Thoracic aorta (tissue), 2 donors: ENCODE measurements around the gene STAT4. TPM values are rescaled to one million over a fixed set of nuclear protein-coding genes. Genes with fewer than 3 reads are reported as not detected.
"Not testable (repeated sequence)": the region's sequence is repeated elsewhere in the genome, so short reads cannot be mapped to it uniquely, and the experiment has no call there.

Experiments used
- ATAC-seq: fragments of 150-250 bp; one replicate; pipeline ENCODE4 v1.8.0; 2017; ENCODE audit warnings: low read depth; ENCODE audit not compliant: insufficient number of reproducible peaks, low FRiP score
- DNase-seq: peaks from one replicate; pipeline ENCODE4 v3.0.0-alpha.2; 2020; ENCODE audit warnings: low spot score
- H3K27ac ChIP-seq, 2 donors: fragments of 200-600 bp; sonication (generic); 1 replicate in 1 of 2; 2 replicates in 1 of 2; pipeline ENCODE4 v1.5.1; 2016; ENCODE audit warnings: mild to moderate bottlenecking in 2 of 2, moderate library complexity in 2 of 2
- H3K27me3 ChIP-seq: fragments of 200-600 bp; sonication (generic); replicated peaks from 2 replicates; pipeline ENCODE4 v1.6.0; 2016; ENCODE audit warnings: mild to moderate bottlenecking; ENCODE audit not compliant: insufficient read depth
- H3K36me3 ChIP-seq: fragments of 200-600 bp; sonication (generic); one replicate; pipeline ENCODE4 v1.5.1; 2016
- H3K4me1 ChIP-seq, 2 donors: fragments of 200-600 bp; sonication (generic); 1 replicate in 1 of 2; 2 replicates in 1 of 2; pipeline versions ENCODE4 v1.5.1 to v1.6.0; 2016; ENCODE audit warnings: low read depth in 2 of 2, mild to moderate bottlenecking in 1 of 2; ENCODE audit not compliant: control insufficient read depth in 1 of 2
- H3K4me3 ChIP-seq: fragments of 200-600 bp; sonication (generic); 2 replicates; pipeline ENCODE4 v1.5.1; 2016; ENCODE audit warnings: mild to moderate bottlenecking
- H3K9me3 ChIP-seq: fragments of 200-600 bp; sonication (generic); 2 replicates; pipeline ENCODE4 v1.5.1; 2016
- total RNA-seq, 2 donors: library from RNA; depleted of rRNA; stranded (reverse); fragments of >200 nt; gene quantifications; one replicate each; pipeline versions ENCODE4 v1.1.0 to v1.2.3, GENCODE V29; 2016
- TF ChIP-seq, protein P1 (sequence below): fragments of 200-600 bp; sonication (generic); IDR thresholded peaks from one replicate; pipeline ENCODE4 v1.5.1; 2019; ENCODE audit warnings: antibody characterized with exemption

The STAT4 gene
- total RNA-seq, 2 donors from 2014 or later = 2.7 to 6.6 TPM

DNA sequence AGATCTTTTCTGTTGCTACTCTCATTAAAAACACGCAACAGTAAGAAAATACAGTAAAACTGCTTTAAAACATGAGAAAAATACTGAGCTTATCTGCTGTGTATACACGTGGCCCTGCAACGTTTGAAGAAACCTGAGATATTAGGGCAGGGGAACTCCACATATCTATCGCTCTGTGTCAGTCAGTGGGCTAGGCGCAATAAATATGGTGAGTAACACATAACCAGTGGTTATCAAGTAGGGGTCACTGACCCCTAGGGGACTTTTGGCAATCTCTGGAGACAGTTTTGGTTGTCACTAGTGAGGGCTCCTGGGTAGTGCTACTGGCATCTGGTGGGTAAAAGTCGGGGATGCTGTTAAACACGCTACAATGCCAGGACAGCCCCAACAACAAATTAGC, 151.7 kb downstream of the STAT4 start:
- Histone ChIP-seq H3K4me3 (no peak overlapping the region), H3K4me1 (no peaks in the 10 kb centered on the region), H3K27ac (no peak overlapping the region), H3K27me3 (no peaks in the 10 kb centered on the region), H3K9me3 (no peaks in the 10 kb centered on the region), H3K36me3 (peaks cover 55% of the 10 kb centered on the region)
- ATAC-seq = no peak
- no peak for DNase-seq
- TF ChIP-seq, protein P1, sequence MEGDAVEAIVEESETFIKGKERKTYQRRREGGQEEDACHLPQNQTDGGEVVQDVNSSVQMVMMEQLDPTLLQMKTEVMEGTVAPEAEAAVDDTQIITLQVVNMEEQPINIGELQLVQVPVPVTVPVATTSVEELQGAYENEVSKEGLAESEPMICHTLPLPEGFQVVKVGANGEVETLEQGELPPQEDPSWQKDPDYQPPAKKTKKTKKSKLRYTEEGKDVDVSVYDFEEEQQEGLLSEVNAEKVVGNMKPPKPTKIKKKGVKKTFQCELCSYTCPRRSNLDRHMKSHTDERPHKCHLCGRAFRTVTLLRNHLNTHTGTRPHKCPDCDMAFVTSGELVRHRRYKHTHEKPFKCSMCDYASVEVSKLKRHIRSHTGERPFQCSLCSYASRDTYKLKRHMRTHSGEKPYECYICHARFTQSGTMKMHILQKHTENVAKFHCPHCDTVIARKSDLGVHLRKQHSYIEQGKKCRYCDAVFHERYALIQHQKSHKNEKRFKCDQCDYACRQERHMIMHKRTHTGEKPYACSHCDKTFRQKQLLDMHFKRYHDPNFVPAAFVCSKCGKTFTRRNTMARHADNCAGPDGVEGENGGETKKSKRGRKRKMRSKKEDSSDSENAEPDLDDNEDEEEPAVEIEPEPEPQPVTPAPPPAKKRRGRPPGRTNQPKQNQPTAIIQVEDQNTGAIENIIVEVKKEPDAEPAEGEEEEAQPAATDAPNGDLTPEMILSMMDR = no peak

DNA sequence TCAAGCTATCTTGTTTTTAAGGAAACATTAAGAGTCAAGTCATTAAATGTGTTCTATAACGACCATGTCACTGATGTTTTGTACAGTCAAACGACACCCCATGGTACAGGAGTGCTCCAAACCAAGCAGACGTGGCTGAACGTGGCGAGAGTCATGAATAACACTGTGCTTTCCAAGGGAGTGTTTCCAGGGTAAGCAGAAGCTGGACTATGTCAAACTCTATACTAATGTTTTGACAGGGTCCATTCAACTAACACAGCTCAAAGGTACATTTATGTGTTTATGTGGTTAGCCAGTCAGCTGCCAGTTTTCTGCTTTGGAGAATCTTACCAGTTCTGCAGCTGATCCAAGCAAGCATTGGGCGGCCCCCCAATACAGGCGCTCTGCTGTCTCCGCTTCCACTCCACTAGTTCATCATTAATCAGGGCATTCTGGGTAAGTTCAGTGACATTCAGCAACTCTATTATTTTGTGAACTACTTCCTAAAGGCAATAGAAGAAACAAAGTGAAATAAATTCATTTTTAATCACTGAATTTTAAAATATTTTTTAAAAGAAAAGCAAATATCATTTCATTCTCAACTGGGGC, 153.2 kb downstream of the STAT4 start:
- Histone ChIP-seq H3K27ac (no peak overlapping the region), H3K36me3 (peaks cover 52% of the 10 kb centered on the region), H3K4me1 (no peaks in the 10 kb centered on the region), H3K4me3 (no peak overlapping the region), H3K9me3 (no peaks in the 10 kb centered on the region), H3K27me3 (no peaks in the 10 kb centered on the region)
- DNase-seq = no peak
- ATAC-seq = no peak
- TF ChIP-seq, protein P1 = no peak

DNA sequence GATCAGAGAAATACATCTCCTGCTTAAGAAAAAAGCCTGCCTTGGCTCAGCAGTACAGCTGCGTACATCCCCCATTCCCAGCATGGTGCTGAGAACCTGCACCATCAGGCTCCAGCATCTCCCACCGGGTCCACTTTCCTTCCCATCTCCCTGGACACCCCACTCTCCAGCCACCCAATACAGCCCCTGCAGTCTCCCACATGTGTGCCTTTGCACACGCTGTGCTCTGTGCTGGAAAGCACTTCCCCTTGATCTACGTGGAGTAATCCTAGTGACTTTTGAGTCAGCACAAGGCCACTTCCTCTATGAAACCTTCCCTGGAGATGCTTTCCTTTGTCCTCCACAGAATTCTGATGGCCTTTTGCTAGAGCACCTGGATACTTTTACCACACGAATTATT, 153.8 kb downstream of the STAT4 start:
- peaks cover 52% of the 10 kb centered on the region for H3K36me3 ChIP-seq

DNA sequence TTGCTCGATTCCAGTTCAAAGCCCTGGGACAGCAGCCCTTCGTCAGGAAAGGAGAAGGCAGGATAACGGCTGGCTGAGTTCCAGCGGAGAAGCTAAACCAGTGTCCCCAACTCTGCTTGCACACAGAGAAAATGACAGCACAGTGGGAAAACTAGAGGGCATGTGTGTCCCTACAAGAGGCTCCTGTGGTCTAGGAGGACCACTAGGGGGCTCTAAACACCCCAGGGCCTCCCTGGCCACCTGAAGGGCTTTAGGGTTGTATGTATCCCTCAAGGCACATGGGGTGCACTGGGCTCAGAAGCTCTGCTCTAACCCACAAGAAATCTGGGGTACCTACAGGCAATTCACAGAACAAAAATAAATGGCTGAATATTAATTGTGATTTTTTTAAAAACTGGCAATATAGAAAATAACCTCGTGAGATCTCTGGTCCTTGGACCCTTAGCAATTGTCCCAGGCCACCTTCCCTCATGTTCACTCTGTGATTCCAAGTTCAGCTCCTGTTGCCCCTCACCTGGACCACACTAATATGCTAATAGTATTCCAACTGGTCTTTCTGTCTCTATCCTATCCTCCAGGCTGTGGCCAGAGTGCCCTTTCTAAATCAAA, 154.4 kb downstream of the STAT4 start:
- TF ChIP-seq, protein P1 = peak; percentile 31
- Histone ChIP-seq H3K4me3 (no peak overlapping the region), H3K9me3 (no peaks in the 10 kb centered on the region), H3K4me1 (no peaks in the 10 kb centered on the region), H3K27ac (no peak overlapping the region), H3K27me3 (no peaks in the 10 kb centered on the region), H3K36me3 (peaks cover 52% of the 10 kb centered on the region)
- no peak for DNase-seq
- ATAC-seq = no peak

More for the DNA sequence above, 153.8 kb downstream of the STAT4 start:
- Histone ChIP-seq H3K4me3 (no peak overlapping the region), H3K4me1 (no peaks in the 10 kb centered on the region), H3K27me3 (no peaks in the 10 kb centered on the region), H3K27ac (no peak overlapping the region), H3K9me3 (no peaks in the 10 kb centered on the region)
- TF ChIP-seq, protein P1 = no peak
- ATAC-seq = no peak
- no peak for DNase-seq

DNA sequence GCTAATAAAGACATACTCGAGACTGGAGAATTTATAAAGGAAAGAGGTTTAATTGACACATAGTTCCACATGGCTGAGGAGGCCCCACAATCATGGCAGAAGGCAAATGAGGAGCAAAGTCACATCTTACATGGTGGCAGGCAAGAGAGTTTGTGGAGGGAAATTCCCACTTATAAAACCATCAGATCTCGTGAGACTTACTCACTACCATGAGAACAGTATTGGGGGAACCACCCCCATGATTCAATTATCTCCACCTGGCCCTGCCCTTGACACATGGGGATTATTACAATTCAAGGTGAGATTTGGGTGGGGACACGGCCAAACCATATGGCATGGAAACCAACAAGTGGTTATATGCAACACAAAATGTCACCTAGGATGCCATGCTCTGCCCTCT, 155.5 kb downstream of the STAT4 start:
- ATAC-seq, H3K4me3 ChIP-seq, H3K27me3 ChIP-seq, H3K9me3 ChIP-seq, H3K4me1 ChIP-seq, H3K27ac ChIP-seq, DNase-seq: not testable (repeated sequence)
- peaks cover 50% of the 10 kb centered on the region for H3K36me3 ChIP-seq
